AG09319 (cell line): ENCODE results near the gene MRPL32.

Experiments
- DNase-seq: peaks from one replicate; pipeline ENCODE4 v3.0.0-alpha.2; 2010; ENCODE audit warnings: low read depth; ENCODE audit errors: extremely low read depth
- CTCF ChIP-seq: IDR thresholded peaks from 2 replicates; pipeline ENCODE4 v1.5.1; 2011; ENCODE audit warnings: low read depth, mild to moderate bottlenecking, inconsistent platforms, low read length, moderate library complexity

MRPL32 gene

GRCh38 chr7:42984137-42984536, 52.0 kb downstream of the MRPL32 start:
- no peak for TF ChIP-seq CTCF
- DNase-seq = no peak

GRCh38 chr7:42986213-42986612, 54.0 kb downstream of the MRPL32 start:
- TF ChIP-seq CTCF = no peak
- no peak for DNase-seq

GRCh38 chr7:42986781-42987248, 54.6 kb downstream of the MRPL32 start:
- no peak for TF ChIP-seq CTCF
- DNase-seq = no peak
